ENCODE measurements around the gene PGLYRP1. TPM values are rescaled to one million over a fixed set of nuclear protein-coding genes. Genes with fewer than 3 reads are reported as not detected.

PGLYRP1 gene
- total RNA-seq, 1 experiment from 2014 or later = not detected

- Histone ChIP-seq H3K9me2 (replicated peaks; ENCODE audit: low read length) (no peaks in the 10 kb centered on the region), H3K9me3 (ENCODE audit: low read length) (0 out of 2 replicates have a peak, but pooled peaks cover 4% of the 10 kb centered on the region), H3K4me3 (ENCODE audit: low read length) (no peak within 1 kb of the TSS), H4K20me1 (ENCODE audit: low read length) (no peaks in the 10 kb centered on the region), H3K4me1 (ENCODE audit: insufficient read depth, low read length) (peaks cover 9% of the 10 kb centered on the region; the same call in 1 of the 2 replicates), H3K27ac (ENCODE audit: low read length) (no peak within 1 kb of the TSS), H3F3A (ENCODE audit: low read length, unreplicated experiment) (no peaks in the 10 kb centered on the region), H3K79me2 (ENCODE audit: low read length) (no peaks in the 10 kb centered on the region), H3K9ac (ENCODE audit: low read length) (no peak within 1 kb of the TSS), H3K4me2 (ENCODE audit: low read length) (no peak within 1 kb of the TSS), H2AFZ (ENCODE audit: low read length) (no peak within 1 kb of the TSS), H3K36me3 (ENCODE audit: low read depth, low read length) (no peaks in the 10 kb centered on the region), H3K27me3 (ENCODE audit: low read length) (peaks cover 8% of the 10 kb centered on the region; the same call in 1 of the 2 replicates)
- ATAC-seq (no peak), DNase-seq (peak; percentile 42)
- CTCF ChIA-PET = no interaction called here
- BruUV-seq (replicated peaks) = no TSS peak
- TF ChIP-seq EZH2 (IDR thresholded peaks at IDR 0.05; ENCODE audit: low read length, unreplicated experiment) = no peak
- TF ChIP-seq CTCF (conservative IDR thresholded peaks at IDR 0.05; ENCODE audit: low read depth, low read length) = no peak
- no peak for TF ChIP-seq EZH2phosphoT487 (IDR thresholded peaks at IDR 0.05; ENCODE audit: borderline replicate concordance, low read length)
- POLR2A ChIA-PET (ENCODE audit: unreplicated experiment) = no interaction called here
- intact Hi-C loops (cut with micrococcal nuclease) = no loop called here
Observed at GRCh38 chr19:46040952-46041500, 18.2 kb upstream of the PGLYRP1 start, which contains the start of gene IGFL4. TSS of gene IGFL4 (minus strand) at chr19:46041002. CDS start at chr19:46040962, 40 bp downstream.

GRCh38 chr19:46040125-46040524 lies 17.3 kb upstream of the PGLYRP1 start:
- TF ChIP-seq CTCF (conservative IDR thresholded peaks at IDR 0.05; ENCODE audit: low read depth, low read length) = no peak
- TF ChIP-seq EZH2 (IDR thresholded peaks at IDR 0.05; ENCODE audit: low read length, unreplicated experiment) = no peak
- TF ChIP-seq EZH2phosphoT487 (IDR thresholded peaks at IDR 0.05; ENCODE audit: borderline replicate concordance, low read length) = no peak
- intact Hi-C loops (cut with micrococcal nuclease) = no loop called here
- Histone ChIP-seq H3K9me2 (replicated peaks; ENCODE audit: low read length) (no peaks in the 10 kb centered on the region), H3K27ac (ENCODE audit: low read length) (no peak overlapping the region), H4K20me1 (ENCODE audit: low read length) (no peaks in the 10 kb centered on the region), H3K79me2 (ENCODE audit: low read length) (no peaks in the 10 kb centered on the region), H3K27me3 (ENCODE audit: low read length) (0 out of 2 replicates have a peak, but pooled peaks cover 3% of the 10 kb centered on the region), H3K9ac (ENCODE audit: low read length) (no peak overlapping the region), H3K4me1 (ENCODE audit: insufficient read depth, low read length) (peaks cover 9% of the 10 kb centered on the region; the same call in 1 of the 2 replicates), H3K36me3 (ENCODE audit: low read depth, low read length) (no peaks in the 10 kb centered on the region), H3K4me3 (ENCODE audit: low read length) (no peak overlapping the region), H3F3A (ENCODE audit: low read length, unreplicated experiment) (no peaks in the 10 kb centered on the region), H3K4me2 (ENCODE audit: low read length) (no peak overlapping the region), H3K9me3 (ENCODE audit: low read length) (0 out of 2 replicates have a peak, but pooled peaks cover 4% of the 10 kb centered on the region), H2AFZ (ENCODE audit: low read length) (no peak overlapping the region)
- DNase-seq = no peak
- ATAC-seq = no peak
- ChIA-PET CTCF (no interaction called here), POLR2A (ENCODE audit: unreplicated experiment) (no interaction called here)
- no TSS peak for BruUV-seq (replicated peaks)

- CTCF ChIA-PET = interaction anchor here (0.6 kb wide), 1 partner anchor 130 kb away, joined by 6 read pairs; no protein-coding TSS in a partner anchor
- POLR2A ChIA-PET (ENCODE audit: unreplicated experiment) = no interaction called here
Observed at GRCh38 chr19:46036744-46037128, 13.9 kb upstream of the PGLYRP1 start.

More at GRCh38 chr19:46036744-46037128, 13.9 kb upstream of the PGLYRP1 start:
- Histone ChIP-seq H3F3A (ENCODE audit: low read length, unreplicated experiment) (no peaks in the 10 kb centered on the region), H3K27me3 (ENCODE audit: low read length) (no peaks in the 10 kb centered on the region), H3K9me2 (replicated peaks; ENCODE audit: low read length) (no peaks in the 10 kb centered on the region), H3K9ac (ENCODE audit: low read length) (no peak overlapping the region), H3K4me2 (ENCODE audit: low read length) (no peak overlapping the region), H3K79me2 (ENCODE audit: low read length) (no peaks in the 10 kb centered on the region), H2AFZ (ENCODE audit: low read length) (no peak overlapping the region), H3K36me3 (ENCODE audit: low read depth, low read length) (no peaks in the 10 kb centered on the region), H3K27ac (ENCODE audit: low read length) (no peak overlapping the region), H3K4me3 (ENCODE audit: low read length) (no peak overlapping the region), H4K20me1 (ENCODE audit: low read length) (no peaks in the 10 kb centered on the region), H3K9me3 (ENCODE audit: low read length) (no peaks in the 10 kb centered on the region), H3K4me1 (ENCODE audit: insufficient read depth, low read length) (peaks cover 9% of the 10 kb centered on the region; the same call in 1 of the 2 replicates)
- TF ChIP-seq EZH2phosphoT487 (IDR thresholded peaks at IDR 0.05; ENCODE audit: borderline replicate concordance, low read length) (no peak), EZH2 (IDR thresholded peaks at IDR 0.05; ENCODE audit: low read length, unreplicated experiment) (no peak), CTCF (conservative IDR thresholded peaks at IDR 0.05; ENCODE audit: low read depth, low read length) (no peak)
- BruUV-seq (replicated peaks) = no TSS peak
- ATAC-seq (no peak), DNase-seq (no peak)
- intact Hi-C loops (cut with micrococcal nuclease) = no loop called here
